HCT116 (cell line): ENCODE measurements around the gene INF2. TPM values are rescaled to one million over a fixed set of nuclear protein-coding genes. Genes with fewer than 3 reads are reported as not detected.

Source experiments
- ATAC-seq: fragments of 200-7000 bp; cut with Tn5 transposase; 2 replicates; pipeline ENCODE4 v1.9.1; 2020; ENCODE audit warnings: mild to moderate bottlenecking, moderate library complexity
- BruUV-seq: library from RNA; stranded (reverse); fragments of 400-500 nt; replicated peaks from 2 replicates; lab custom pipeline; 2021; lab: Mats Ljungman, UMichigan
- CTCF ChIA-PET: fragments of 300-600 bp; sonication (Branson Sonifier 250); formaldehyde crosslinking; loops from one replicate; lab custom pipeline; 2021; ENCODE audit warnings: antibody characterized with exemption; lab: Charles Lee
- POLR2A ChIA-PET: fragments of 300-600, 350-600 bp; sonication (Branson Sonifier 250); formaldehyde crosslinking; loops from one replicate; lab custom pipeline; 2021; ENCODE audit warnings: antibody characterized with exemption; lab: Charles Lee
- RAD21 ChIA-PET, 2 experiments: fragments of 300-600 bp; sonication (Branson Sonifier 250); formaldehyde crosslinking; loops; one replicate each; lab custom pipeline; 2023; ENCODE audit warnings: low total read pairs in 2 of 2; ENCODE audit not compliant: uncharacterized antibody in 2 of 2, unreplicated experiment in 2 of 2, low non-redundant PET in 1 of 2; lab: Charles Lee
- DNase-seq: peaks from one replicate; pipeline ENCODE4 v3.0.0-alpha.2; 2010; ENCODE audit warnings: low read depth, low spot score
- H2AFZ ChIP-seq: fragments of 200-600 bp; shearing (Covaris generic), sonication (generic); 2 replicates; pipeline ENCODE4 v1.6.1; 2017; ENCODE audit warnings: low read depth, mixed run types, mixed read lengths, antibody characterized with exemption, low read length; ENCODE audit not compliant: poor library complexity, severe bottlenecking
- H3K27ac ChIP-seq: 2 replicates; pipeline ENCODE4 v1.5.1; 2012; ENCODE audit warnings: low read depth, low read length
- H3K27me3 ChIP-seq: fragments of 200-600 bp; sonication (generic); 2 replicates; pipeline ENCODE4 v1.6.1; 2016; ENCODE audit warnings: mixed run types, low read length, mixed read lengths; ENCODE audit not compliant: insufficient read depth
- H3K36me3 ChIP-seq, 2 experiments: fragments of 200-500 bp in 1 of 2; fragments of 200-600 bp in 1 of 2; sonication (Bioruptor generic) in 1 of 2; sonication (generic) in 1 of 2; 2 replicates each; pipeline versions ENCODE4 v1.5.1 to v1.6.1; 2014 to 2016; ENCODE audit warnings: low read length in 2 of 2, inconsistent platforms in 1 of 2, mixed read lengths in 1 of 2, mixed run types in 1 of 2; ENCODE audit not compliant: insufficient read depth in 2 of 2, control insufficient read depth in 1 of 2
- H3K4me1 ChIP-seq, 2 experiments: fragments of 200-600 bp in 1 of 2; sonication (generic) in 1 of 2; 2 replicates each; pipeline versions ENCODE4 v1.5.1 to v1.6.1; 2012 to 2017; ENCODE audit warnings: low read length in 2 of 2, inconsistent platforms in 1 of 2, mild to moderate bottlenecking in 1 of 2, mixed read lengths in 1 of 2, mixed run types in 1 of 2, moderate library complexity in 1 of 2; ENCODE audit not compliant: insufficient read depth in 2 of 2, control insufficient read depth in 1 of 2
- H3K4me2 ChIP-seq: fragments of 200-600 bp; sonication (generic); 2 replicates; pipeline ENCODE4 v1.6.1; 2017; ENCODE audit warnings: mixed run types, low read length, mixed read lengths
- H3K4me3 ChIP-seq, 2 experiments: fragments of 200-600 bp in 1 of 2; sonication (generic) in 1 of 2; replicated peaks in 1 of 2; 2 replicates each; pipeline ENCODE4 v1.5.1; 2011 to 2016; ENCODE audit warnings: low read length in 2 of 2, control low read depth in 1 of 2, low read depth in 1 of 2, mild to moderate bottlenecking in 1 of 2, mixed read lengths in 1 of 2, mixed run types in 1 of 2
- H3K79me2 ChIP-seq: fragments of 200-600 bp; sonication (generic); 2 replicates; pipeline ENCODE4 v1.6.1; 2017; ENCODE audit warnings: mild to moderate bottlenecking, mixed run types, low read length, moderate library complexity, mixed read lengths; ENCODE audit not compliant: insufficient read depth
- H3K9ac ChIP-seq: fragments of 200-600 bp; sonication (generic); 2 replicates; pipeline ENCODE4 v1.6.1; 2016; ENCODE audit warnings: low read length, mixed read lengths
- H3K9me2 ChIP-seq: fragments of 200-600 bp; sonication (generic), shearing (Covaris generic); 2 replicates; pipeline ENCODE4 v1.6.1; 2017; ENCODE audit warnings: mixed run types, mild to moderate bottlenecking, moderate library complexity; ENCODE audit not compliant: insufficient read depth
- H3K9me3 ChIP-seq, 2 experiments: fragments of 200-500 bp in 1 of 2; fragments of 200-600 bp in 1 of 2; sonication (Bioruptor generic) in 1 of 2; sonication (generic) in 1 of 2; 2 replicates each; pipeline ENCODE4 v1.6.1; 2014 to 2017; ENCODE audit warnings: low read length in 2 of 2, mixed read lengths in 2 of 2, inconsistent platforms in 1 of 2, low read depth in 1 of 2, mild to moderate bottlenecking in 1 of 2, mixed run types in 1 of 2, moderate library complexity in 1 of 2; ENCODE audit not compliant: control insufficient read depth in 1 of 2, insufficient read depth in 1 of 2
- H4K20me1 ChIP-seq: fragments of 200-600 bp; sonication (generic), shearing (Covaris generic); 2 replicates; pipeline ENCODE4 v1.6.1; 2017; ENCODE audit warnings: mixed run types, mild to moderate bottlenecking, moderate library complexity; ENCODE audit not compliant: insufficient read depth
- CBX3 ChIP-seq: IDR thresholded peaks from 2 replicates; pipeline ENCODE4 v1.6.1; 2012; ENCODE audit warnings: low read depth
- CEBPB ChIP-seq: IDR thresholded peaks from 2 replicates; pipeline ENCODE4 v1.6.1; 2012; ENCODE audit warnings: low read depth
- CTCF ChIP-seq, 3 experiments: fragments of 200-600 bp in 1 of 3; sonication (generic) in 1 of 3; IDR thresholded peaks in 2 of 3; conservative IDR thresholded peaks in 1 of 3; 2 replicates each; pipeline ENCODE4 v1.5.1; 2012 to 2017; ENCODE audit warnings: low read depth in 2 of 3, low read length in 2 of 3, antibody characterized with exemption in 1 of 3, borderline replicate concordance in 1 of 3, control low read depth in 1 of 3, mild to moderate bottlenecking in 1 of 3, mixed read lengths in 1 of 3, mixed run types in 1 of 3, moderate library complexity in 1 of 3; ENCODE audit not compliant: insufficient read depth in 1 of 3
- EZH2phosphoT487 ChIP-seq: fragments of 200-600 bp; IDR thresholded peaks from 2 replicates; pipeline ENCODE4 v1.6.1; 2018; ENCODE audit warnings: antibody characterized with exemption, borderline replicate concordance
- JUND ChIP-seq: IDR thresholded peaks from 2 replicates; pipeline ENCODE4 v1.6.1; 2012
- MAX ChIP-seq: IDR thresholded peaks from 2 replicates; pipeline ENCODE4 v1.6.1; 2012
- POLR2AphosphoS5 ChIP-seq: IDR thresholded peaks from 2 replicates; pipeline ENCODE4 v1.6.1; 2011; ENCODE audit warnings: mild to moderate bottlenecking, low read depth, low read length, moderate library complexity
- RAD21 ChIP-seq: IDR thresholded peaks from 2 replicates; pipeline ENCODE4 v1.6.1; 2012; ENCODE audit warnings: low read depth, mild to moderate bottlenecking
- SIN3A ChIP-seq: IDR thresholded peaks from 2 replicates; pipeline ENCODE4 v1.6.1; 2012; ENCODE audit warnings: low read depth
- YY1 ChIP-seq: IDR thresholded peaks from 2 replicates; pipeline ENCODE4 v1.6.1; 2011; ENCODE audit warnings: low read length, low read depth, moderate library complexity, mild to moderate bottlenecking; ENCODE audit not compliant: insufficient replicate concordance; ENCODE audit errors: extremely low read depth
- ZBTB33 ChIP-seq: IDR thresholded peaks from 2 replicates; pipeline ENCODE4 v1.6.1; 2011; ENCODE audit warnings: mild to moderate bottlenecking, low read length, moderate library complexity; ENCODE audit not compliant: insufficient replicate concordance; ENCODE audit errors: extremely low read depth
- intact Hi-C: fragments of 100-400 bp; cut with micrococcal nuclease; formaldehyde crosslinking; loops from 2 replicates; pipeline ENCODE4 v1.10.0; 2022
- total RNA-seq: library from RNA; stranded (reverse); gene quantifications from one replicate; pipeline ENCODE4 v1.2.1, GENCODE V29; 2021; ENCODE audit not compliant: unreplicated experiment

INF2 gene
- total RNA-seq, 1 experiment from 2014 or later, result 95.8 TPM

- TF ChIP-seq EZH2phosphoT487 (no peak), ZBTB33 (no peak), CTCF (IDR thresholded peaks at IDR 0.05 in 2 of 3, conservative IDR thresholded peaks at IDR 0.05 in 1 of 3; ENCODE audit: borderline replicate concordance in 1 of 3, insufficient read depth in 1 of 3, low read depth in 2 of 3, low read length in 2 of 3) (no peak), MAX (no peak)
Observed at GRCh38 chr14:104734991-104735779, 45.8 kb downstream of the INF2 start (continued).

- intact Hi-C loops, result no loop called here
- DNase-seq (no peak), ATAC-seq (no peak)
- Histone ChIP-seq H3K27ac (no peak overlapping the region), H3K9ac (no peak overlapping the region), H3K79me2 (no peaks in the 10 kb centered on the region), H2AFZ (no peak overlapping the region), H3K27me3 (no peaks in the 10 kb centered on the region), H3K4me1 (peaks cover 18 to 19% of the 10 kb centered on the region in 2 experiments)
- no TSS peak for BruUV-seq
- no peak for TF ChIP-seq POLR2AphosphoS5
- no peak for TF ChIP-seq EZH2phosphoT487
- no peak for TF ChIP-seq SIN3A
- no peak for TF ChIP-seq RAD21
- no peak for TF ChIP-seq CEBPB
- TF ChIP-seq CBX3, result no peak
- TF ChIP-seq YY1, result no peak
- TF ChIP-seq JUND, result no peak
- TF ChIP-seq, all 23 proteins: peak for 0
- Histone ChIP-seq H3K9me3 (no peaks in the 10 kb centered on the region), H3K36me3 (no peaks in the 10 kb centered on the region), H3K4me2 (no peak overlapping the region), H3K9me2 (no peaks in the 10 kb centered on the region), H4K20me1 (no peaks in the 10 kb centered on the region), H3K4me3 (no peak overlapping the region)
- ChIA-PET RAD21 (no interaction called here), CTCF (no interaction called here), POLR2A (no interaction called here)
Observed at GRCh38 chr14:104735830-104736642, 46.6 kb downstream of the INF2 start.
